IMR-90 (cell line): ENCODE measurements around the gene ARR3. TPM values are rescaled to one million over a fixed set of nuclear protein-coding genes. Genes with fewer than 3 reads are reported as not detected.

Source experiments
- ATAC-seq: fragments of 200-7000 bp; cut with Tn5 transposase; 2 replicates; pipeline ENCODE4 v1.9.1; 2020; ENCODE audit warnings: low read depth, mild to moderate bottlenecking, moderate library complexity
- BruUV-seq: library from RNA; stranded (reverse); fragments of 400-500 nt; replicated peaks from 2 replicates; lab custom pipeline; 2021; lab: Mats Ljungman, UMichigan
- CTCF ChIA-PET: fragments of 300-600 bp; formaldehyde crosslinking; extraction: SDS; loops from one replicate; lab custom pipeline; 2021; ENCODE audit warnings: antibody characterized with exemption; lab: Yijun Ruan, JAX
- POLR2A ChIA-PET: fragments of 300-600 bp; sonication (Branson Sonifier 250); formaldehyde crosslinking; loops from one replicate; lab custom pipeline; 2022; ENCODE audit warnings: antibody characterized with exemption; ENCODE audit not compliant: unreplicated experiment; lab: Charles Lee
- DNase-seq: peaks from one replicate; pipeline ENCODE4 v3.0.0; 2013
- H2AFZ ChIP-seq: replicated peaks from 2 replicates; pipeline ENCODE3; 2013; ENCODE audit warnings: low read length, mild to moderate bottlenecking; ENCODE audit not compliant: poor library complexity
- H2AK5ac ChIP-seq: 2 replicates; pipeline ENCODE4 v1.6.1; 2013; ENCODE audit warnings: low read depth, low read length, inconsistent platforms
- H2AK9ac ChIP-seq: replicated peaks from 2 replicates; pipeline ENCODE3; 2013; ENCODE audit warnings: mild to moderate bottlenecking, low read depth, low read length, moderate library complexity; ENCODE audit not compliant: poor library complexity
- H2BK120ac ChIP-seq: 2 replicates; pipeline ENCODE4 v1.6.1; 2013; ENCODE audit warnings: low read depth, low read length, inconsistent platforms
- H2BK15ac ChIP-seq: 3 replicates; pipeline ENCODE4 v1.6.1; 2013; ENCODE audit warnings: low read depth, low read length, inconsistent platforms
- H2BK20ac ChIP-seq: 2 replicates; pipeline ENCODE4 v1.6.1; 2013; ENCODE audit warnings: low read depth, mild to moderate bottlenecking, inconsistent platforms, low read length, moderate library complexity
- H2BK5ac ChIP-seq: 2 replicates; pipeline ENCODE4 v1.6.1; 2013; ENCODE audit warnings: mild to moderate bottlenecking, low read depth, low read length, inconsistent platforms; ENCODE audit not compliant: poor library complexity, severe bottlenecking
- H3K14ac ChIP-seq: replicated peaks from 2 replicates; pipeline ENCODE4 v1.6.1; 2013; ENCODE audit warnings: low read depth, low read length, inconsistent platforms
- H3K18ac ChIP-seq: 2 replicates; pipeline ENCODE4 v1.6.1; 2013; ENCODE audit warnings: low read depth, low read length, control low read depth
- H3K23ac ChIP-seq: 2 replicates; pipeline ENCODE4 v1.6.1; 2013; ENCODE audit warnings: low read depth, low read length, inconsistent platforms
- H3K27ac ChIP-seq: 2 replicates; pipeline ENCODE4 v1.5.1; 2013; ENCODE audit warnings: mild to moderate bottlenecking, control low read depth, low read length; ENCODE audit not compliant: insufficient read depth
- H3K27me3 ChIP-seq: 2 replicates; pipeline ENCODE4 v1.6.1; 2013; ENCODE audit warnings: low read length; ENCODE audit not compliant: control insufficient read depth, insufficient read depth
- H3K36me3 ChIP-seq: 2 replicates; pipeline ENCODE4 v1.6.1; 2013; ENCODE audit warnings: low read length, mixed read lengths; ENCODE audit not compliant: control insufficient read depth, insufficient read depth
- H3K4ac ChIP-seq: 2 replicates; pipeline ENCODE4 v1.6.1; 2013; ENCODE audit warnings: low read depth, low read length, inconsistent platforms
- H3K4me1 ChIP-seq: 2 replicates; pipeline ENCODE4 v1.6.1; 2013; ENCODE audit warnings: low read length, mixed read lengths; ENCODE audit not compliant: control insufficient read depth, insufficient read depth
- H3K4me2 ChIP-seq: 2 replicates; pipeline ENCODE4 v1.6.1; 2013; ENCODE audit warnings: low read depth, mild to moderate bottlenecking, control low read depth, low read length, moderate library complexity
- H3K4me3 ChIP-seq: 2 replicates; pipeline ENCODE4 v1.5.1; 2013; ENCODE audit warnings: low read depth, mild to moderate bottlenecking, control low read depth, low read length, moderate library complexity; ENCODE audit not compliant: insufficient read depth
- H3K56ac ChIP-seq: 2 replicates; pipeline ENCODE4 v1.6.1; 2013; ENCODE audit warnings: low read length, inconsistent platforms; ENCODE audit not compliant: insufficient read depth; ENCODE audit errors: extremely low read depth
- H3K79me1 ChIP-seq, 2 experiments: 2 replicates each; pipeline ENCODE4 v1.6.1; 2013; ENCODE audit warnings: low read length in 2 of 2, inconsistent platforms in 1 of 2, low read depth in 1 of 2
- H3K9ac ChIP-seq: 2 replicates; pipeline ENCODE4 v1.6.1; 2013; ENCODE audit warnings: low read depth, low read length, control low read depth
- H3K9me1 ChIP-seq: 2 replicates; pipeline ENCODE4 v1.6.1; 2013; ENCODE audit warnings: low read length, inconsistent platforms; ENCODE audit not compliant: insufficient read depth
- H3K9me3 ChIP-seq: 2 replicates; pipeline ENCODE4 v1.6.1; 2013; ENCODE audit warnings: low read length; ENCODE audit not compliant: control insufficient read depth, insufficient read depth
- H4K20me1 ChIP-seq: 2 replicates; pipeline ENCODE4 v1.6.1; 2013; ENCODE audit warnings: low read length, inconsistent platforms; ENCODE audit not compliant: insufficient read depth
- H4K5ac ChIP-seq: 2 replicates; pipeline ENCODE4 v1.6.1; 2013; ENCODE audit warnings: mild to moderate bottlenecking, low read depth, low read length, control low read depth
- H4K8ac ChIP-seq, 2 experiments: 2 replicates each; pipeline ENCODE4 v1.6.1; 2013; ENCODE audit warnings: low read depth in 2 of 2, low read length in 2 of 2, control low read depth in 1 of 2, inconsistent platforms in 1 of 2
- H4K91ac ChIP-seq: 2 replicates; pipeline ENCODE4 v1.6.1; 2013; ENCODE audit warnings: low read depth, low read length, inconsistent platforms; ENCODE audit not compliant: insufficient read depth
- FOS ChIP-seq: fragments of 150-350 bp; IDR thresholded peaks from 2 replicates; pipeline ENCODE4 v1.6.1; 2016; ENCODE audit warnings: low read depth, low read length
- MAFK ChIP-seq: IDR thresholded peaks from 2 replicates; pipeline ENCODE4 v1.6.1; 2012; ENCODE audit warnings: low read depth, low read length, improper control_type of control experiment
- RFX5 ChIP-seq: IDR thresholded peaks from 2 replicates; pipeline ENCODE4 v1.8.0; 2012; ENCODE audit warnings: low read depth, mild to moderate bottlenecking, low read length, moderate library complexity
- SMC3 ChIP-seq: fragments of 150-350 bp; IDR thresholded peaks from 2 replicates; pipeline ENCODE4 v1.6.1; 2016; ENCODE audit warnings: low read depth, mild to moderate bottlenecking, antibody characterized with exemption, low read length, moderate library complexity
- USF2 ChIP-seq: fragments of 150-350 bp; IDR thresholded peaks from 2 replicates; pipeline ENCODE4 v1.6.1; 2017; ENCODE audit warnings: mild to moderate bottlenecking, antibody characterized with exemption, low read length, low read depth
- WGBS, 2 experiments: methylation state at CpG; one replicate each; pipeline versions ENCODE4 v1.1.5 to v1.1.7; 2013; ENCODE audit warnings: missing lambda C conversion rate in 2 of 2; ENCODE audit not compliant: insufficient read length in 1 of 2; ENCODE audit errors: extremely low coverage in 2 of 2; 5-methylcytosine and 5-hydroxymethylcytosine counted together
- dilution Hi-C: fragments of 300-500 bp; cut with HindIII; formaldehyde crosslinking; loops from one replicate; pipeline ENCODE4 v1.14.3; 2018; ENCODE audit warnings: low sequenced_read_pairs; ENCODE audit not compliant: unreplicated experiment
- in situ Hi-C: fragments of 300-500 bp; cut with MboI; formaldehyde crosslinking; loops from 3 replicates; pipeline ENCODE4 v1.14.3; 2019; ENCODE audit warnings: low sequenced_read_pairs, inconsistent platforms, mixed read lengths
- intact Hi-C: fragments of 100-400 bp; cut with micrococcal nuclease; formaldehyde crosslinking; loops from 2 replicates; pipeline ENCODE4 v1.10.0; 2022
- polyA plus RNA-seq, 3 experiments: library from polyadenylated mRNA; depleted of rRNA; stranded (reverse); fragments of >200 nt; gene quantifications; 2 replicates each; pipeline ENCODE4 v1.2.3, GENCODE V29; 2012; ENCODE audit warnings: low replicate concordance in 1 of 3
- total RNA-seq: library from RNA; depleted of rRNA; stranded (reverse); fragments of >200 nt; gene quantifications from 2 replicates; pipeline ENCODE4 v1.2.3, GENCODE V29; 2012

ARR3 gene
- total and polyA plus RNA-seq, 2 of the 4 experiments (the other 2 are of a cell fraction) = not detected

- H3K23ac ChIP-seq = no peak overlapping the region
- no peak overlapping the region for H3K4me2 ChIP-seq
- no peaks in the 10 kb centered on the region for H3K4me1 ChIP-seq
- WGBS, 2 experiments = 61% methylated on average over 3 of the region's 3 CpGs; no CpG with 5 or more reads in 1 of the 2 experiments
- no peak overlapping the region for H3K14ac ChIP-seq
- H3K27me3 ChIP-seq = no peaks in the 10 kb centered on the region; the same call in 1 of the 2 replicates
- H2BK5ac ChIP-seq = no peak overlapping the region
- H3K9me3 ChIP-seq = no peaks in the 10 kb centered on the region; the same call in 1 of the 2 replicates
- H2AK9ac ChIP-seq = no peak overlapping the region
- H3K56ac ChIP-seq = no peak overlapping the region
- no TSS peak for BruUV-seq
- H3K4ac ChIP-seq = no peak overlapping the region
- intact Hi-C loops (no loop called here), in situ Hi-C loops (no loop called here), dilution Hi-C loops (no loop called here)
- H2BK20ac ChIP-seq = no peak overlapping the region
- no peak overlapping the region for H2BK120ac ChIP-seq
- no peak overlapping the region for H4K91ac ChIP-seq
- no peak overlapping the region for H2BK15ac ChIP-seq
- H2AFZ ChIP-seq = no peak overlapping the region
- no peak overlapping the region for H2AK5ac ChIP-seq
- no peaks in the 10 kb centered on the region; the same call in 1 of the 2 replicates for H3K36me3 ChIP-seq
- TF ChIP-seq RFX5 = no peak
- no peak for TF ChIP-seq FOS
- TF ChIP-seq SMC3 = no peak
- TF ChIP-seq USF2 = no peak
- TF ChIP-seq MAFK = no peak
- no peak overlapping the region for H3K9ac ChIP-seq
- CTCF ChIA-PET = no interaction called here
- no peaks in the 10 kb centered on the region for H4K20me1 ChIP-seq
- no peak overlapping the region for H4K8ac ChIP-seq
- no peaks in the 10 kb centered on the region for H3K9me1 ChIP-seq
- no peak overlapping the region for H4K5ac ChIP-seq
- no peak for DNase-seq
- no peaks in the 10 kb centered on the region for H3K79me1 ChIP-seq
- H3K18ac ChIP-seq = no peak overlapping the region
- POLR2A ChIA-PET = no interaction called here
- no peak overlapping the region for H3K4me3 ChIP-seq
- no peak overlapping the region for H3K27ac ChIP-seq
- ATAC-seq = no peak
These were observed 12.4 kb downstream of the ARR3 start for GRCh38 chrX:70280573-70280972.
